HuH-7 (cell line): Measurements from ENCODE around the gene NGEF.

Source experiments
- DNase-seq: peaks from one replicate; pipeline ENCODE4 v3.0.0; 2011; ENCODE audit warnings: low spot score

The NGEF gene

GRCh38 chr2:232833830-232834229 lies 179.2 kb downstream of the NGEF start:
- DNase-seq, result no peak

GRCh38 chr2:232831496-232831895 lies 181.6 kb downstream of the NGEF start:
- DNase-seq, result no peak

DNA sequence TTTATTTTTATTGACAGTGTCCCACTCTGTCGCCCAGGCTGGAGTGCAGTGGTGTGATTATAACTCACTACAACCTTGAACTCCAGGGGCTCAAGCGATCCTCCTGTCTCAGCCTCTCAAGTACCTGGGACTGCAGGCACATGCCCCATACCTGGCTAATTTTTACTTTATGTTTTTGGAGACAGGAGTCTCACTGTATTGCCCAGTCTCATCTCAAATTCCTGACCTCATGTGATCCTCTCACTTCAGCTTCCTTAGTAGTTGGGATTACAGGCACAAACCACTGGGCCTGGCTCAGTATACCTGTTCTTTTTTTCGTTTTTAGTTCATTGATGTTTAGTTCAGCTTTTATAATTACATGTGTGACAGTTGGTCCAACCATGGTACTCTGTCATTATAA lies 183.1 kb downstream of the NGEF start:
- DNase-seq, result no peak
